ENCODE measurements around the gene SORCS2.

The SORCS2 gene

DNA sequence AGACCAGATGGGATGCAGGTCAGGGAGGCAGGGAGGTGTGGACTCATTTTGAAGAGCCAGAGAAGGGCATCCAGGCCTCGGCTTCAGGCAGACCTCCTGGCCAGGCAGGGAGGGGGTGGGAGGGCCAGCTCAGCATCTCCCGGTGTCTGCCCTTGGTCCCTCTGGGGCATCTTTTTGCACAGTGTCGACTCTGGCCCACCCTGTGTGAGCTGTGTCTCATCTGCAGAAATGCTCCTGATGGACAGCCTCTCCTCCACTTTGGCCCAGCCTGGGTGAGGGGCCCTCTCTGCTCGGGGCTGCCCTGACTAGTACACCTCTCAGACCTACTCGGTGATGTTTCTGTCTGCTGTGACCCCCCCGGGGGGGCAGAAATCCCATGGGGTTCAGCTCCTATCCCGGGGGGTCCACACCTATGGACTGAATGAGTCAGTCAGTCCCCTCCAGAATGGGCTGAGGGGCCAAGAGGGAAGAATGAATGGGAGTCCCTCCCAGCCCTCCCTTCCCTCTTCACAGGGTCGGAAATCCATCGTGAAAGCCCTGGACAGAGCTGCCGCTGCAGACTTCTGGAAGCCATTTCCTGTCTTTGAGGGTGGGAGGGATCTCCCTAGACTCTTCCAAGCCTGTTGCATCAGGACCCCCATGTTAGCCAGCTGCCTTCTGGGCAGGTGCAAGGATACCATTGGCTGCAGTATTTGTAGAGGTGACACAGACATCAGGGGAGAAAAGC, 439.1 kb downstream of the SORCS2 start:
- Histone ChIP-seq H3K27ac (no peak overlapping the region), H3K4me3 (no peak overlapping the region)
- no peak for TF ChIP-seq CTCF (IDR thresholded peaks at IDR 0.05)
- no peak for DNase-seq (ENCODE audit: low spot score)

DNA sequence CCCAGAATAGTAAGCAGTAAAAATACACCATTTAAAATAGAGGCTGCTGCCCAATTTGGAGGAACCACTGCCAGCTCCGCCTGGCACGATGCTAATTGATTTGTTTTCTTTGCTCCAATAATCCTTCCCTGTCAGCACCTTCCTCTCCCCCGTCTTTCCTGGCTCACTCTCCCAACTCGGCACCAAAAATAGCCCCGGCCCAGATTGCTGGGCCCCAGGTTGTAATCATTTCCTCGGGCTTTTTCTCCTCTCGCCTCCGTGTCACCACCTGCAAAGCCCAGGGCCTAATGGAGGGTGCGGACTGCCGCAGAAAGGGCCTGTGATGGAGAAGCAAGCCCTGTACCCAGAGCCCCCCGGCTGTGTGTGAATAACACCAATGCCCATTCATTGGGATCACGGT, 440.0 kb downstream of the SORCS2 start:
- Histone ChIP-seq H3K27ac (no peak overlapping the region), H3K4me3 (no peak overlapping the region)
- no peak for DNase-seq (ENCODE audit: low spot score)
- no peak for TF ChIP-seq CTCF (IDR thresholded peaks at IDR 0.05)

- H3K4me3 ChIP-seq = no peak overlapping the region
- no peak overlapping the region for H3K27ac ChIP-seq
- DNase-seq (ENCODE audit: low spot score) = no peak
- no peak for TF ChIP-seq CTCF (IDR thresholded peaks at IDR 0.05)
These were observed 440.6 kb downstream of the SORCS2 start for GRCh38 chr4:7632971-7633370.

- Histone ChIP-seq H3K27ac (peak overlapping the region in 1 of 2 donors; percentile 2), H3K4me3 (no peak overlapping the region)
- no peak for TF ChIP-seq CTCF (IDR thresholded peaks at IDR 0.05)
- DNase-seq (ENCODE audit: low spot score) = no peak
These were observed 442.4 kb downstream of the SORCS2 start for GRCh38 chr4:7634661-7635251.

DNA sequence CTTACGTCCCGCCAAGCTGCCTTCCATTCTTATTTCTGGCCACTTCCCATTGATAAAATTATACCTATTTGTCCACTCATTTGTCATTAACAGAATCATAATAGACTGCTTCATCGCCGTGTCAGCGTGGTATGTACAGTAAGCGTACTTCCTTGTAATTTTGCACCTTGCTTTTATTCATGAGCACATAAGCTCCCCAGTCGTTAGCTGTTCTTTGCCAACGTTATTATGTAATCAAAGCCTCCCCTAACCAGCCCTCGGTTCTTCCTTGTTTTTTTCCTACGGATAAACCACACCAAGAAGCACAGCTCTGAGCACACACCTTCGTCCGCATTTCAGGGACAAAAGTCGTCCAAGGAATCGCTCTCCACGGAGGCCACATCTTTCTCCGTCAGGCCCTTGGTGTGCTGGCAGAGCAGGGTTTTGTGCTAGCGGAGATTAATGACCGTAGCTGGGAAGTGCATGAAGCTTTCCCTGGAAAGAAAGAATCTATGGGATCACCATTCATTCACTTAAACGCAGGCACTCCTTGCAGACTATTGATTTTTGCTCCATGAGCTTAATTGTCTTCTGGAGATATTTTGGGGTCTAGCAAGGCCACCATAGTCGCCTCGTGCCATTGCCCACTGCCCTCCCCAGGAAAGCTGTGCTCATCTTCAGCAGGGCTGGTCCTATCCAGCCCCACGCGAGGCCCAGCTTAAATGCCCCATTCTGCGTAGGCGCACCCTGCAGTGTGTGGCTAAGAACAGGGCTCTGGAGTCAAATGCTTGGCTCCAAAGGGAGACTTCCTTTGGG, 443.3 kb downstream of the SORCS2 start:
- no peak for TF ChIP-seq CTCF (IDR thresholded peaks at IDR 0.05)
- H3K4me3 ChIP-seq = no peak overlapping the region
- DNase-seq (ENCODE audit: low spot score) = no peak
- H3K27ac ChIP-seq = no peak overlapping the region

DNA sequence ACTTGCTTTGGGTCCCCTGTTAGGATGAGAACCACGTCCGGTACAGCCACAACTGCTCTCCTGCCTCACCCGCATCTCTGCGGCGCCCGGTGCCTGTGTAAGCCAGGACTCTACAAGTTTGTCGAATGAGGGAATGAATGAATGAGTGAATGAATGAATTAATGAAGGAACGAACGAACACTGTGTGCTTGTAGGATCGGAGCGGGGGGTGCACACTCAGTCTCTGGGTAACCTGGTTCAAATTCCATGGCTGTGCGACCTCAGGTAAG, 443.8 kb downstream of the SORCS2 start:
- TF ChIP-seq CTCF (IDR thresholded peaks at IDR 0.05) = no peak
- Histone ChIP-seq H3K27ac (no peak overlapping the region), H3K4me3 (no peak overlapping the region)
- no peak for DNase-seq (ENCODE audit: low spot score)
